Activated T-helper 1 cell treated with anti-CD3 and anti-CD28 coated beads, Interleukin-2, amount 50 U/mL, for 16 hours (primary cell): ENCODE measurements around the gene TLR2.
"Not testable (repeated sequence)": the region's sequence is repeated elsewhere in the genome, so short reads cannot be mapped to it uniquely, and the experiment has no call there.

ENCODE experiments used
- DNase-seq, 2 donors: peaks; one replicate each; pipeline ENCODE4 v3.0.0-alpha.2; 2020; ENCODE audit warnings: low read depth in 1 of 2, low spot score in 1 of 2

The TLR2 gene

GRCh38 chr4:153655928-153656327 is 28.2 kb upstream of the TLR2 start:
- DNase-seq: no peak

DNA sequence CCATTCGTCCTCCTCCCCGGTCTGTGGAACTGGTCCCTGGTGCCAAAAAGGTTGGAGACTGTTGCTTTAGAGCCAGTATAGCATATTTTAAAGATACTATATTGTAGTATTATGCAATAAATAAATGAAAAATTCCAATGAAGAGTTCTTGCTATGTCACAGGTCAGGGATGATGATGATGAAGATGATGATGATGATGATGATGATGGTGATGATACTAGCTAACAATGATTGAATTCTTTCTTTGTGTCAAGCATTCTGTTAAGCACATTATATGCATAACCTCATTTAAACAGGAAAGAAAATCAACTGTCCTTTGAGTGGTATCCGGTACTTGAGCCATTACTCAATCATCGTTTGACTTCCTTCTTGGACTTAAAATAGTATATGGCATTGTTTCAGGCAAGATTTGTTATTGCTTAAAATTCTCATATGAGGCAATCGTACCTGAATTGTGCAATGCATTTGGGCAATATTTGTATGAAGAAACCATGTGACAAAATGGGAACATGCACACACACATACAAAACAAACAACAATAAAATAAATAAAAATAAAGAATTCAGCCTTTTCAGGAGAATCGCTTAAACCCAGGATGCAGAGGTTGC is 22.8 kb upstream of the TLR2 start:
- no peak for DNase-seq

GRCh38 chr4:153661908-153662307 is 22.2 kb upstream of the TLR2 start:
- DNase-seq: no peak

DNA sequence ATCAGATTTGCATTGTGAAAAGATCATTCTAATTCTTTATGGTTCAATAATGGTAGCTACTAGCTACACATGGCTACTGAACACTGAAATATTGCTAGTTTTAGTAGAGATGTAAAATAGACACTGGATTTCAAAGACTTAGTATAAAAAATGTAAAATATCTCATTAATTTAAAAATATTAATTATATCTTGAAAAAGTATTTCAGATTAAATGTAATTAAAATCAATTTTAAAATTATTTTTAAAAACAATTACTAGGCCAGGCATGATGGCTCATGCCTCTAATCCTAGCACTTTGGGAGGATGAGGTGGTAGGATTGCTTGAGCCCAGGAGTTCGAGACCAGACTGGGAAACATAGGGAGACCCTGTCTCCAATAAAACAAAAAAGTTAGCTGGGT is 20.4 kb upstream of the TLR2 start:
- no peak for DNase-seq

DNA sequence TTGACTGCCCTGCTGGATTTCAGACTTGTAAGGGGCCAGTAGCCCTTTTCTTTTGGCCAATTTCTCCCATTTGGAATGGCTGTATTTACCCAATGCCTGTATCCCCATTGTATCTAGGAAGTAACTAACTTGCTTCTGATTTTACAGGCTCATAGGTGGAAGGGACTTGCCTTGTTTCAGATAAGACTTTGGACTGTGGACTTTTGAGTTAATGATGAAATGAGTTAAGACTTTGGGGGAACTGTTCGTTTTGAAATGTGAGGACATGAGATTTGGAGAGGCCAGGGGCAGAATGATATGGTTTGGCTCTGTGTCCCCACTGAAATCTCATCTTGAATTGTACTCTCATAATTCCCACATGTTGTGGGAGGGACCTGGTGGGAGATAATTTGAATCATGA is 17.6 kb upstream of the TLR2 start:
- not testable (repeated sequence) for DNase-seq

DNA sequence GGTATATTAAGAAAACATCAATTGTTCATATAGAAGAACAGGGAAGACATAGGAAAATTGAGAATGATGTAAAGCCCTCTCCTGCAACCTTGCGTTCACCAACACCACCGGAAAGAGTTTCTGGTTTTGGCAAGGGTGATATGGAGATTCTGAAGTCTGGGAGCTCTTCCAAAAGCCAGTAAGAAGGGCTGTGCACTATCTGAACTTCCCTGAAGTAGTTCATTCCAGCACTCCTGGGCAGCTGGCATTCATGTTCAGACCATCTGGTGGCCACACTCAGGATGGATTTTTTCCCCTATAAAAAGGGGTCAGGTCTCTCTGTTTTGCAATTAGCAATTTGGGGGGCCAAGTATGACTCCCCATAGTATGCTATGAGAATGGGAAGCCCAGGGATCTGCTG is 15.4 kb upstream of the TLR2 start:
- no peak for DNase-seq

DNA sequence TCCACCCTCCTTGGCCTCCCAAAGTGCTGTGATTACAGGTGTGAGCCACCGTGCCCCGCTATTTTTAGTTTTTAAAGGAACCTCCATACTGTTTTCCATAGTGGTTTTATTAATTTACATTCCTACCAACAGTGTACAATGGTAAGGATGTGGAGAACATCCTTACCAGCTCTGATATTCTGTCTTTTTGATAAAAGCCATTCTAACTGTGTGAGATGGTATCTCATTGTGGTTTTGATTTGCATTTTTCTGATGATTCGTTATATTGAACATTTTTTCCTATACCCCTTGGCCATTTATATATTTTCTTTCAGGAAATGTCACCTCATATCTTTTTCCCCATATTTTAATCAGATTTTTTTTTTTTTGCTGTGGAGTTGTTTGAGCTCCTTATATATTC is 14.2 kb upstream of the TLR2 start:
- no peak for DNase-seq

DNA sequence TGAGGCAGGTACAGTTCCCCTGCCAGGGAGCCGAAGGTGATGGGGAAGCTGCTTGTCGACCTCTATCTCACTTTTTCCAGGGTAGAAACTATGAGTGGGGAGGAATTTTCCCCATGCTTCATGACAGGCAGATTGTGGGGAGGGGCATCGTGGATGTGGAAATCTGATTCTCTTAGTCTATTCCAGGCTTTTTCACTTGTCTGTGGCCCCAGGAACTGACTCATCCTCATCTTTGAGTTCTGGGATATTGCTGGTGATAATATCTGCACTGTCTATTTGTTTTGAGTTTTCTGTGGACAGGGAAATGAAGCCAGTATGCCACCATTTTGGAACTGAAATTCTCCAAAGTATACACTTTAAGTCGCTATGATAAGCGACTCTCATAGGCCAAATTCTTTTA is 7.6 kb upstream of the TLR2 start:
- DNase-seq: no peak

DNA sequence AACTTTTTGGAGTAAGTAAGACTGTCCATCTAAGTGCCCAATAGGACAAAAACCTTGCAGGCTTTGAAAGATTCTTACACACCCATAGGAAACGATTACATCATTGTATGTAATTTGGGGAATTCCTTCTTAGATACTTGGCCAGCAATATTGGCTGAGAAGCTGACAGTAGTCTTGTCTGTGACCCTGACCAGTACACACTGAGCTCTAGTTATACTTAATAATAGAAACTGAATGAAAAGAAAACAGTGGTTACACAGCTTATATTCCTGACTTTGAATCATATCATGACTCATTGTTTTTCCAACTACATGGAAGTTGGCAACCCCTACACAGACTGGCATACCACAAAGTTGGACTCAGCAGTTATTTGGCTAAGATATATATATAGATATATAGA is 7.1 kb upstream of the TLR2 start:
- DNase-seq: no peak

GRCh38 chr4:153679486-153679885 is 4.6 kb upstream of the TLR2 start:
- DNase-seq: no peak

DNA sequence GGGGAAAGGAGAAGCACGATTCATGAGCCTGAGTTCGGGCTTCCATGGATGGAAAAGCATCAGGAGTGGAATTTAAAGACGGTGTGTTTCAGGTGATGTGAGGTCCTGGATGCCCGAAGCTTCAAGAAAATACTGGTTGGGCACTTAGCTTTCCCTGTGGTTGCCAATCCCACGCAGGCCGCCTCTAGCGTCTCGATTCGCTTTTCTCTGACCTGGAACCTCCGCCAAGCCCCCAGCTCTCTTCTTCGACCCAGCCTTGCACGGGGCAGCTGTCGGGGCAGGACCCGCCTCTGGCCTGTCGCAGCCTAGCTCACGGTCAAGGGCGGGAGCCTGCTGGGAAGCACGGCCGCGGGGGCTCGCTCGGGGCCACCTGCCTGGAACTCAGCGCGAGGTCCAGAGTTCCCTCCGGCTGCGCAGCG is 308 bp upstream of the TLR2 start:
- DNase-seq: no peak

GRCh38 chr4:153684971-153685371 is 891 bp downstream of the TLR2 start:
- no peak for DNase-seq

DNA sequence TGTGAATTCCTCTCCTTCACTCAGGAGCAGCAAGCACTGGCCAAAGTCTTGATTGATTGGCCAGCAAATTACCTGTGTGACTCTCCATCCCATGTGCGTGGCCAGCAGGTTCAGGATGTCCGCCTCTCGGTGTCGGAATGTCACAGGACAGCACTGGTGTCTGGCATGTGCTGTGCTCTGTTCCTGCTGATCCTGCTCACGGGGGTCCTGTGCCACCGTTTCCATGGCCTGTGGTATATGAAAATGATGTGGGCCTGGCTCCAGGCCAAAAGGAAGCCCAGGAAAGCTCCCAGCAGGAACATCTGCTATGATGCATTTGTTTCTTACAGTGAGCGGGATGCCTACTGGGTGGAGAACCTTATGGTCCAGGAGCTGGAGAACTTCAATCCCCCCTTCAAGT is 20.4 kb downstream of the TLR2 start:
- DNase-seq: no peak

DNA sequence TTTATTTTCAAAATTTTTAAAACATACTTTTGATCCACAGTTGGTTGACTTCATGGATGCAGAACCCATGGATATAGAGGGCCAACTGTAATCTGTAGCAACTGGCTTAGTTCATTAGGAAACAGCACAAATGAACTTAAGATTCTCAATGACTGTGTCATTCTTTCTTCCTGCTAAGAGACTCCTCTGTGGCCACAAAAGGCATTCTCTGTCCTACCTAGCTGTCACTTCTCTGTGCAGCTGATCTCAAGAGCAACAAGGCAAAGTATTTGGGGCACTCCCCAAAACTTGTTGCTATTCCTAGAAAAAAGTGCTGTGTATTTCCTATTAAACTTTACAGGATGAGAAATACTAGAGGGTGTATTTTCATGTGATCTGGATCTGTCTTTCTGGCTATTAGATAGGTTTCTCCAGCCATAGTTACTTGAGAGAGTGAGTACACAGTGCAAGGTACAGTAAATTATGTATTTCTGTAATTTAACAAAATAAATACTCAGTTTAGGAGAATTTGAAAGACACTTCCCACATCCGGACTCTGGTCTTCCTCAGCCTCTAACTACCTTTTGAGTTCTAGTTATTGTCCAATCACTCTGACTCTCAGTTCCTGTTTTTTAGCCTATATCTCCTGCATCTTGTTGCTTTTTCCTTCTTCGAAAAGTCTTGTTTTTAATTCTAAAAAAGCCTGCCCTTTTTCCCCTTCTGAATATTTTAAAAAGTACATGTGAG is 21.8 kb downstream of the TLR2 start:
- DNase-seq: no peak

DNA sequence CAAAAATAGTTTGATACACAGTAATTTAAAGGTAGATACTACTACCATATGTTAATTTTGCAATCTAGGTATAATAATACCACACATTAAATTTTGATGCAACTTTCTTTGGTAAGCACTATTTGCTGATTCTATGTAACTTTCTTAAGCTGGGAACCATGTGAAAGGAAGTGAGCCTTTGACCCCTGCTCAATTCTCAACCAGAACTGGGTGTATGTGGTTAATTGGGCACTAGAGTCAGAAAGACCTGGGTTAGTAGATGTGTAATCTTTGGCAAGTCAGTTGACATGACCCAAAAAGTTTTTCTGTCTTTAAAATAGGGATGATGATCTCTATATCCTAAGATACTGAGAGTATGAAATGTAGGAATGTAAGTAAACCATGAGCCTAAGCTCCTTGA is 22.4 kb downstream of the TLR2 start:
- DNase-seq: no peak

DNA sequence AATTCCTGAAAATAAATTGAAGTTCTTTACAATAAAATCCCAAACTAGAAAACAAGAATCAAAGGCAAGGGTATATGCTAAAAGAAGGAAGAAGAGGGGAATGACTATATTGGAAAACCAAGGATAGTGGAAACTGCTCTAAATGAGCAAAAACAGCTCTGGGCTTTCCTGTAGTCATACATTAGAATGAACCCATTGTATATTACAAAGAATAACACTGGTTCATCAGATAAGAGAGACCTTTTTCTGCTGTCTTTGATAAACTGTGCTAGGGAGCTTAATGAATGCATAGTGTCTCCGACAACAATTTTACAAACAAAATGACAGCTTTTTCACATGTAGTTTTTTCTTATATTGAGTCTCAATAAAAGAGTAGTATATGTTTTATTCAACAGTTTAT is 26.6 kb downstream of the TLR2 start:
- DNase-seq: no peak

DNA sequence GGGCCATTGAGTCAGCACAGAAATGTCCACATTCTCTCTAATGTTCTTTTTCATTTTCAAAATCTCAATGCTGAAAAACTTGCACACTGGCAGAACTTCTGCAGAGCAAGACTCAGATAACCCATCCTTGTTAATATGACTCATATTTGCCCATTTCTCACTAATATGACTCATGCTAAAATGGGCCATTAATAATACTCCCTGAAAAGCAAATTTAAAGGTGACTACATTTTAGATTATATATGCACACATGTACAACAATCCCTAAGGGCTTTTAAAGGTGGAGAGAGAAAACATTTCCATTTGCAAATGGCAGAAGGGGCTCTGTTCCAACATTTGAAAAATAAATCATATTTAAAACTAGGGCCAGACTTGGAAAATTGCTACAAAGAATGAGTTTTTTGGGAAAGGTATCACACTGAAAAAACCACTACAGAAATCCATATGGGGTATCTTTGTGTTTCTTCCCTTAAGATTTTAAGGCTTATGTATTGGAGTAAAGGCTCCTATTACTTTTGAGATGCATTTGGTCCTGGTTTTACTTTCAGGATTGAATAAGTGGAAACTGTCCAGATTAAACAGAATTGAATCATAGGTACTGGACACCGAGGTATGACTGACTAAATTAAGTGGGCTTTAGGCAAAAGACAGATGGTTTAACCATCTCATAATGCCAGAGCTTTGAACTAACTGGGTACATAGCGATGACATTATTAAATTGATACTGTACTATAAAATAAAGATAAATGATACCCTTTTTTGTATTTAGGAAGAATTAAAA is 30.0 kb downstream of the TLR2 start:
- DNase-seq: no peak

- no peak for DNase-seq
Observed at GRCh38 chr4:153722036-153722435, 38.0 kb downstream of the TLR2 start.

GRCh38 chr4:153724606-153725005 is 40.5 kb downstream of the TLR2 start:
- DNase-seq: no peak

- no peak for DNase-seq
Observed at GRCh38 chr4:153725136-153725830, 41.2 kb downstream of the TLR2 start.

GRCh38 chr4:153725831-153726154 is 41.7 kb downstream of the TLR2 start:
- DNase-seq: no peak

DNA sequence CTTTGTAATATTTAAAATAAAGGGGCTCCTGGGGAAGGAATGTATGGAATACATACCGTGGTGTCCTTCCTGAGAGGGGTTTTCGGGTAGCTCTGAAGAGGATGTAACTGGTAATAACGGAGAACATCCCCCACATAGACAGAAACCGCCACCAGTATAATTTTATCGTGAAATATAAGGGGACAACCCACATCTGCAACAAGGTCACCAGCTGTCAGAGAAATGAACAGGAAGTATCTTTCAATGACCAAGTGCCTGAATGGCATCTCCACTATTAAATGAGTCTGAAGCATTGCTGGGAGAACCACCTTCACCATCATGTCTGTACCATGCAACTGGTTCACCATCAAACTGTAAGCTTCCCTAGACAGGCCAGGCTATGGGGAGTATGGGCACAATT is 44.1 kb downstream of the TLR2 start:
- DNase-seq: no peak
